Measurements from ENCODE around the gene CALML4.

DNA sequence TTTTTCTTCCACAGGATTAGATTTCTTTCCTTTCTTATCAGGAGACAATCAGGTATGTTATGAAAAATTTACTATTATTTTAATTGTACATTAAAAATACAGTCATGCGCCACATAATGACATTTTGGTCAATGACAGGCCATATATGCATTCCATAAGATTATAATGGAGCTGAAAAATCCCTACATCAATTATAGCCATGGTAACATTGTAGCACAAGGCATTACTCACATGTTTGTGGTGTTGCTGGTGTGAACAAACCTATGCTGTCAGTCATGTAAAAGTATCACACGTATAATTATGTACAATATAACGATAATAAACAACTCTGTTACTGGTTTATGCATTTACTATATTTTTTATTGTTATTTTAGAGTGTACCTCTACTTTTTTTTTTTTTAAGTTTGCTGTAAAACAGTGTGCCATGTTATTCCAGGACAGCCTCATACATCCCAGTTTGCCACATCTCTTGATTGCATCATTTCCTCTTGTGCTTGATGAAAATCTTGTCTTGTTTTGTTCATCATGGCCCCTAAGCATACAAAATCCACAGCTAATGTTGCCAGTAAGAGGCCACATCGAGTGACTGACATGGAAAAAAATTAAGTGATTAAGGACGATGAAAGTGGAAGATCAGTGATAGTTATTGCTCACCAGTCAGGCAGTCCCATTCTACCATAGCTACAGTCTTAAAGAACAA lies 21.4 kb downstream of the CALML4 start:
- no peak for TF ChIP-seq FOXA1 (IDR thresholded peaks at IDR 0.05)
- TF ChIP-seq LEF1 (IDR thresholded peaks at IDR 0.05; ENCODE audit: borderline replicate concordance) = no peak
- TF ChIP-seq ELF4 (IDR thresholded peaks at IDR 0.05) = no peak
- TF ChIP-seq SUZ12 (IDR thresholded peaks at IDR 0.05) = no peak
- no peak for TF ChIP-seq HDGF (IDR thresholded peaks at IDR 0.05; ENCODE audit: borderline replicate concordance)

Measured in HEK293T (cell line).